Motor neuron (in vitro differentiated cells): Measurements from ENCODE around the gene PAIP2B. TPM values are rescaled to one million over a fixed set of nuclear protein-coding genes. Genes with fewer than 3 reads are reported as not detected.
A peak's percentile ranks its signal among the peaks of the same experiment; 100 is the strongest.

ENCODE experiments used
- ATAC-seq, 8 experiments: fragments of 200-7000 bp; cut with Tn5 transposase; replicated peaks in 6 of 8; 2 replicates each; pipeline ENCODE4 v1.8.0; 2021; ENCODE audit warnings: mild to moderate bottlenecking in 8 of 8, moderate library complexity in 8 of 8
- H3K27ac ChIP-seq, 2 donors: fragments of 250-450 bp; sonication (Bioruptor Pico); 2 replicates each; pipeline ENCODE4 v1.9.0; 2021; ENCODE audit warnings: antibody characterized with exemption in 2 of 2, mild to moderate bottlenecking in 2 of 2, moderate library complexity in 1 of 2
- H3K4me1 ChIP-seq, 2 donors: fragments of 250-450 bp; sonication (Bioruptor Pico); replicated peaks in 1 of 2; 2 replicates each; pipeline ENCODE4 v1.6.1; 2021; ENCODE audit warnings: antibody characterized with exemption in 2 of 2, mild to moderate bottlenecking in 2 of 2, moderate library complexity in 1 of 2
- H3K4me3 ChIP-seq, 5 donors: fragments of 250-450 bp; sonication (Bioruptor Pico); 2 replicates each; pipeline ENCODE4 v1.9.0; 2021; ENCODE audit warnings: antibody characterized with exemption in 5 of 5, mild to moderate bottlenecking in 5 of 5, moderate library complexity in 4 of 5
- WGBS, 10 experiments: fragments of 450-650 bp; shearing (Covaris generic); methylation state at CpG; one replicate each; pipeline ENCODE4 v1.0.0; 2022; 5-methylcytosine and 5-hydroxymethylcytosine counted together
- in situ Hi-C, 9 experiments: fragments of 400-800 bp; cut with MboI; loops; one replicate each; pipeline ENCODE4 v1.15.0; 2021; ENCODE audit warnings: low sequenced_read_pairs in 9 of 9, low pct_unique_long_range_greater_than_20kb in 2 of 9; ENCODE audit not compliant: unreplicated experiment in 9 of 9
- total RNA-seq, 8 experiments: library from RNA; unstranded; fragments of 300-600 nt; gene quantifications; 2 replicates each; pipeline versions ENCODE4 v1.2.3 to v1.2.4, GENCODE V29; 2022

Gene PAIP2B
- total RNA-seq: 10 to 100 TPM in 4 of 8 experiments, 1 to 10 TPM in 3, under 1 TPM in 1; 0.66 to 16.5 (median 10.3) TPM

DNA sequence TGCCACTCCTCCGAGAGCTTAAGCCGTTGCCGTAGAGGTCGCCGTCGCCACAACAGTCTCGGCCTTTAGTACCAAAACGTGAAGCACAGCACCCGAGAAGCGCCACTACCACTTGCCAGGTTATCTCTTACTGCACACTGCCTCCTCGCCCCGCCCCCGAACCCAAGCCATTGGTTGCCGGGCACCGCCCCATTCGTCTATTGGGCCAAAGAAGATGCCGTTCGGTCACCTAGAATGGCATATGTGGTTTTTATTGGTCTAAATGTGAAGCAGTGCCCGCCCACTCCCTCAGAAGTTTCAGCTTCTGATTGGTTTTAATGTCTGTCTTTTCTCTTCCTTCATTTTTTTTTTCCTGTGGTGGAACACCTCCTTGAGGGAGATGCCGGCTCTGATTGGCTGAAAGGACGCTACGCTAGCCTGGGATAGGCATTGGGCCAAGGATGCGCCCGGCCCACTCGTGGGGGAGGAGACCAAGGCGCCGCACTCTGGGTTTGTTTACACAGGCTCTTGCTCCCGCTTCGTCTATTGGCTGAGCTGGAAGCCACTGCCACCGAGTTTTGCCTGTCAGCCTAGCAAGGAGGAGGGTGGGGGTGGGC lies at the start of gene PAIP2B:
Gene PAIP2B (minus strand): TSS at position 139 of the 596 bp plus-strand sequence. CDS start 24,514 bp downstream, outside the sequence.
- in situ Hi-C loops: no loop called here
- peak within 1 kb of the TSS; percentile 67 to 93 (median 68) for H3K4me3 ChIP-seq
- peaks cover 2 to 6% of the 10 kb centered on the region in 2 donors for H3K4me1 ChIP-seq
- peak; percentile 93 to 97 (median 96) for ATAC-seq
- H3K27ac ChIP-seq: peak within 1 kb of the TSS; percentile 59 to 73
- WGBS, 10 experiments: 0 to 4% (median 0%) methylated on average over 2 to 10 of the region's 30 CpGs; no CpG with 5 or more reads in 3 of the 10 experiments

GRCh38 chr2:71275939-71276310 lies 49.0 kb upstream of the PAIP2B start:
- no peak for ATAC-seq
- WGBS, 10 experiments: 43 to 86% (median 62%) methylated on average over 1 to 7 of the region's 8 CpGs; no CpG with 5 or more reads in 1 of the 10 experiments
- H3K4me1 ChIP-seq: no peaks in the 10 kb centered on the region
- no peak overlapping the region for H3K27ac ChIP-seq
- in situ Hi-C loops: loop anchor here in 2 of 9 experiments (25.0 kb wide), 1 partner anchor 236 kb away; no protein-coding TSS in a partner anchor
- peak overlapping the region; percentile 43 to 74 (median 50) for H3K4me3 ChIP-seq

DNA sequence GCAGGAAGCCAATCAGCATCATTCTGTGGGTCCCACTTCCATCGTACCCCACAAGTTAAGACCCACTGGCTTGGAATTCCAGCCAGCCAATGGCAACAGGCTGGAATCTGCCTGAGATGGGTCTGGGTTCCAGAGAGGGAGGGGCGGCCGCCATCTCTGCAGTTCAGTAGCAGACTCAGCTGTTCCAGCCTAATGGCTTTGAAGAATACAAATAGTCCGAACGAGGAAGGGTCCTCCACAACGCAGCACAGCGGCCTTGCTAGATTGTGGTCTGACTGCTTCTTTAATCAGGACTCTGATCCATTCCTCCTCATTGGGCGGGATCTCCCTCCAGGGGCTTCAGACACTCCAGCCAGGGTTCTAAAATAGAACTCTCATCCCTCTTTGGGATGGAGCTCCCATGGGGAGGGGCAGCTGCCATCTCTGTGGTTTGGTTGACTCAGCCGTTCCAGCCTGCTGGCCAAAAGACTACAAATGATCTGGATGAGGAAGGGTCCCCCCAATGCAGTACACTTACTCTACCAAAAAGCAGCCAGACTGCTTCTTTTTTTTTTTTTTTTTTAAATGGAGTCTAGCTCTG lies 42.7 kb upstream of the PAIP2B start:
- Histone ChIP-seq H3K4me3 (no peak overlapping the region), H3K27ac (no peak overlapping the region), H3K4me1 (no peaks in the 10 kb centered on the region)
- in situ Hi-C loops: no loop called here
- ATAC-seq: no peak
- WGBS, 10 experiments: 0 to 100% (median 63%) methylated on average over 1 to 4 of the region's 9 CpGs; no CpG with 5 or more reads in 4 of the 10 experiments

DNA sequence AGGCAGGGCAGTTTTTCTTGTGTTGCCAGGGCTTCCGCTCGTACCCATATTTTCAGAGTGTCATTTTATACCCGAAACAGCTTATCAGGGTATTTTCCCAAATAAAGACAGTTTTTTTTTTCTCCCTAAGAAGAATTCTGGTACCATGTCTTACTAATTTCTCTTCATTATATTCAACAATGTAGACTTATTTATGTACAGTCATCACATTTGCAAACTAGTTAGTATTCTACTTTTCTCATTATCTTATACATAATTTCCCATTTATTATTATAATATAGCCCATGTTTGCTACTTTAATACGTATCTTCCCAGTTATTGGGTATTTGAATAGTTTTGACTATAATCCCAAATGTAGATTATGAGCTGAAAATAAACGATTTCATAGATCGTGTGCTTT lies 36.5 kb upstream of the PAIP2B start:
- ATAC-seq: no peak
- WGBS, 10 experiments: 18 to 96% (median 82%) methylated on average over 5 to 6 of the region's 6 CpGs
- in situ Hi-C loops: no loop called here
- H3K4me1 ChIP-seq: no peaks in the 10 kb centered on the region
- H3K4me3 ChIP-seq: no peak overlapping the region
- H3K27ac ChIP-seq: no peak overlapping the region

- no peak for ATAC-seq
- in situ Hi-C loops: no loop called here
- H3K4me1 ChIP-seq: no peaks in the 10 kb centered on the region
- H3K27ac ChIP-seq: no peak overlapping the region
- no peak overlapping the region for H3K4me3 ChIP-seq
Observed at GRCh38 chr2:71261534-71261933, 34.6 kb upstream of the PAIP2B start.

DNA sequence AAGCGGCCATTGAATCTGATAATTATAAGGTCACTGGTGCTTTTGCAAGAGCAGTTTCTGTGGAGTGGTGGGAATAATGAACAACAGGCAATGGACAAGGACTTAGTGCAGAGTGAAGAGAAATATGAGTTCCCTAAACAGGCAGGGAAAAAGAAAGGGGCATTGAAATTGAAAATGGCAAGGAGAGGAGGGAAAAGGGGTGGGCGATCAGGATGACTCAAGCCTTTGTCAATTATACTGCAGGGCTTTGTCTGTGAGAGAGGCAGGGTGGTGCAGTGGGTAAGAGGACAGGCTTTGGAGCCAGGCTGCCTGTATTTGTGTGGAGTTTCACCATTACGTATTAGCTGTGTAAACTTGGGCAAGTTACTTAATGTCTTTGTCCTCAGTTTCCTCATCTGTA lies 29.5 kb upstream of the PAIP2B start:
- Histone ChIP-seq H3K27ac (no peak overlapping the region), H3K4me1 (peaks cover 0 to 3% of the 10 kb centered on the region in 2 donors), H3K4me3 (no peak overlapping the region)
- peak in 4 of 8 experiments; percentile 74 to 83 (median 80) for ATAC-seq
- in situ Hi-C loops: no loop called here
- WGBS, 10 experiments: 16 to 100% (median 70%) methylated on average over 1 to 3 of the region's 3 CpGs; no CpG with 5 or more reads in 1 of the 10 experiments

DNA sequence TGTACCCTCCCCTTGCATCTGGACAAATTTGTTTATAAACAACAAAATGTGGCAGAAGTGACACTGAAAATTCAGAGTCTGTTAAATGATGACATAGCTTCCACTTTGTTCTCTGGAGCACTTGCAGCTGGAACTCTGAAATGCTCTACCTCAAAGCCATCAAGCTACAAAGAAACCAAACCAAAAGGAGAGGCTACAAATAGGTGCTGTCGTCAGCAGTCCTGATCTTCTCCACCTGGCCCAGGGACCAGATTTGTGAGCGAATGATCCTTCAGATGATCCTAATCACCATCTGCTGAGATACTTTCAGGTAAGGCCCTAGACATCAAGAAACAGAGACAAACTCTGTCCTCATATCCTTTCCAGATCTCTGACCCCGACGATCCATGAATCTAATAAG lies 27.9 kb upstream of the PAIP2B start:
- in situ Hi-C loops: no loop called here
- H3K4me1 ChIP-seq: peaks cover 0 to 3% of the 10 kb centered on the region in 2 donors
- WGBS, 10 experiments: 11 to 100% (median 92%) methylated on average over 1 to 4 of the region's 4 CpGs; no CpG with 5 or more reads in 4 of the 10 experiments
- no peak overlapping the region for H3K27ac ChIP-seq
- H3K4me3 ChIP-seq: no peak overlapping the region
- no peak for ATAC-seq

DNA sequence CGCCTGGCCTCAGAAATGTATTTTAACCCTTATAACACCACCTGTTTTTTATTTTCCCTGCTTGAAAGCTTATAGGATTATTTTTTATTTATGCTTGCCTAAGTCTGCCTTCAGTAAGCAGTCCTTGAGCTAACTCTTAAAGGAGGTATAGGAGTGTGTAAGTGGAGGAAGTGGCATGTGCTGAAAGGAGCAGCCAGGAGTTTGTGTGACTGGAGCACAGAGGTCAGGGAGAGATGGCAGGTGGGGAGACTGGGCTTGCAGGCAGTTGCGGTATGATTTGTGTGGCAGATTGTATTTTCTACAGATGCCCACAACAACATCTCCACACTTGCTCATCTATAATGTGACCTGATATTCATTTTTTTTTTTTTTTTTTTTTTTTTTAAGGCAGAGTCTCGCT lies 27.2 kb upstream of the PAIP2B start:
- WGBS, 10 experiments: 33 to 100% (median 97%) methylated on average over 1 to 3 of the region's 3 CpGs; no CpG with 5 or more reads in 2 of the 10 experiments

GRCh38 chr2:71253476-71253875 lies 26.6 kb upstream of the PAIP2B start:
- ATAC-seq: no peak
- peaks cover 0 to 3% of the 10 kb centered on the region in 2 donors for H3K4me1 ChIP-seq
- no peak overlapping the region for H3K27ac ChIP-seq
- WGBS, 10 experiments: 71 to 80% (median 78%) methylated on average over 1 of the region's 1 CpG; no CpG with 5 or more reads in 6 of the 10 experiments
- no peak overlapping the region for H3K4me3 ChIP-seq
- in situ Hi-C loops: no loop called here

More for the DNA sequence above, 27.2 kb upstream of the PAIP2B start:
- no peak for ATAC-seq
- H3K4me3 ChIP-seq: no peak overlapping the region
- H3K4me1 ChIP-seq: peaks cover 0 to 3% of the 10 kb centered on the region in 2 donors
- in situ Hi-C loops: no loop called here
- H3K27ac ChIP-seq: no peak overlapping the region

- H3K4me3 ChIP-seq: no peak overlapping the region
- H3K4me1 ChIP-seq: peaks cover 0 to 3% of the 10 kb centered on the region in 2 donors
- WGBS, 10 experiments: 27 to 100% (median 75%) methylated on average over 1 to 3 of the region's 3 CpGs
- in situ Hi-C loops: no loop called here
- no peak overlapping the region for H3K27ac ChIP-seq
- ATAC-seq: no peak
Observed at GRCh38 chr2:71252862-71253261, 26.0 kb upstream of the PAIP2B start.

GRCh38 chr2:71250935-71251334 lies 24.0 kb upstream of the PAIP2B start:
- 20 to 92% (median 83%) methylated on average over 1 to 7 of the region's 8 CpGs; no CpG with 5 or more reads in 3 of the 10 experiments for whole genome bisulfite sequencing, 10 experiments
- no peaks in the 10 kb centered on the region for H3K4me1 ChIP-seq
- H3K27ac ChIP-seq: no peak overlapping the region
- H3K4me3 ChIP-seq: no peak overlapping the region
- in situ Hi-C loops: no loop called here
- ATAC-seq: no peak

DNA sequence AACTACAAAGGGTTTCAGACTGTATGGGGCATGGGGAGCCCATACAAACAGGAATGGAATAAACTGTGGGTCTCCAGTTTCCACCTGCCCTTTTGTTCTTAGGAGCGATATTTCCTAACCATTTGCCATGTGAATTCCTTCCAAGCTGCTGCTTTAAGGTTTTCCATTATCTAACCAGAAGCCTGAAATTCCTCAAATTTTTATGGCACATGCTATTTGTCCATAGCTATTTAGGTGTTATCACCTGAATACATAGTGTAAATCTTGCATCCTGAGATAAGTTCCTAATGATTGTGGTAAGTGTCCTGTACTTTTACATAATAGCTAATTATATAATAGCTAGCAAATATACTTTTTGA lies 17.4 kb upstream of the PAIP2B start:
- no peak overlapping the region for H3K4me3 ChIP-seq
- WGBS, 10 experiments: 0 to 100% (median 60%) methylated on average over 1 of the region's 1 CpG; no CpG with 5 or more reads in 3 of the 10 experiments
- in situ Hi-C loops: no loop called here
- no peak overlapping the region for H3K27ac ChIP-seq
- H3K4me1 ChIP-seq: no peaks in the 10 kb centered on the region
- no peak for ATAC-seq

DNA sequence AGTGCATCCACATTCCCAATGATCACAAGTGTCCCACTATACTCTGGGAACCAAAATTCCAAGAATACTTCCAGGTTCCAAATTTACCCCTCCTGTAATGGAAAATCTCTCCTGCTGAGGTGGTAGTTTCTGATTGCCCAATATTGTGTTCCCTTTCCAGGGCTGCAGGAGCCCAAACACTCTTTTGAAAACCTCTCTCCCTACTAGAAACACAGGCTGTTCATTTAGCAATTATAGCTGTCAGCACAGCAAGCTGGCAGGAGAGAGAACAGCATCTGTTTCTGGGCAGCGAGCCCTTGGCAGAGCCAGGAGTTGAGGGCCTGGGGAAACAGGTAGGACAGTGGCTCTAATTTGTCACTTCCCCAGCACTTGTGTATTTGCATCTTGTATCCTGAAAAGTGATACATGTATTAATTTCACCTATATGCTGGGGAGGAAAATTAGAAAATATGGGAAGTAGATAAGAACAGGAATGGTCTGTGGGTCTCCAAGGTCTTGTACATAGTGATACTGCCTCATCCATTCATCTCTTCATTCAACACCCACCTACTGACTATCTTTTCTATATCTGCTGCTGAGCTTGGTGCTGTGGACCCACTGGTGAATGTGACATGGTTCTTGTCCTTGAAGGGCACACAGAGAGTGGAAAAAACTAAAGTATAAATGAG lies 16.9 kb upstream of the PAIP2B start:
- H3K4me3 ChIP-seq: no peak overlapping the region
- no peaks in the 10 kb centered on the region for H3K4me1 ChIP-seq
- no peak overlapping the region for H3K27ac ChIP-seq
- WGBS, 10 experiments: 0 to 100% (median 40%) methylated on average over 1 of the region's 1 CpG; no CpG with 5 or more reads in 6 of the 10 experiments
- in situ Hi-C loops: no loop called here
- no peak for ATAC-seq
